Endothelial cell of umbilical vein (primary cell): ENCODE measurements around the gene SLC10A7. TPM values are rescaled to one million over a fixed set of nuclear protein-coding genes. Genes with fewer than 3 reads are reported as not detected.

Source experiments
- BruUV-seq: library from RNA; stranded (reverse); fragments of 400-500 nt; replicated peaks from 2 replicates; lab custom pipeline; 2021; lab: Mats Ljungman, UMichigan
- CTCF ChIA-PET: fragments of 300-600, 350-600 bp; sonication (Branson Sonifier 250); formaldehyde crosslinking; loops from one replicate; lab custom pipeline; 2021; ENCODE audit warnings: antibody characterized with exemption, inconsistent platforms; lab: Charles Lee
- POLR2A ChIA-PET: fragments of 300-600, 350-600 bp; sonication (Branson Sonifier 250); formaldehyde crosslinking; loops from one replicate; lab custom pipeline; 2021; ENCODE audit warnings: antibody characterized with exemption, inconsistent platforms; lab: Charles Lee
- DNase-seq: peaks from one replicate; pipeline ENCODE4 v3.0.0-alpha.2; 2011; ENCODE audit warnings: low read depth, low spot score
- FAIRE-seq: peaks from 2 replicates; lab custom pipeline; 2011; peaks lifted over from hg19 to GRCh38; lab: Jason Lieb, UNC
- H2AFZ ChIP-seq: 2 replicates; pipeline ENCODE4 v1.6.0; 2012; ENCODE audit warnings: low read depth, low read length, control low read depth, inconsistent platforms
- H3K27ac ChIP-seq: 2 replicates; pipeline ENCODE4 v1.5.1; 2011; ENCODE audit warnings: low read depth, mild to moderate bottlenecking, control low read depth, low read length, moderate library complexity; ENCODE audit not compliant: insufficient read depth
- H3K27me3 ChIP-seq, 2 experiments: 2 replicates each; pipeline versions ENCODE4 v1.6.0 to v1.6.1; 2011; ENCODE audit warnings: low read length in 2 of 2, mixed read lengths in 1 of 2; ENCODE audit not compliant: control insufficient read depth in 2 of 2, insufficient read depth in 2 of 2
- H3K36me3 ChIP-seq, 2 experiments: 2 replicates in 1 of 2; 3 replicates in 1 of 2; pipeline ENCODE4 v1.5.1; 2011; ENCODE audit warnings: low read length in 2 of 2, mild to moderate bottlenecking in 1 of 2, moderate library complexity in 1 of 2; ENCODE audit not compliant: control insufficient read depth in 2 of 2, insufficient read depth in 2 of 2; ENCODE audit errors: extremely low read depth in 1 of 2
- H3K4me1 ChIP-seq: 3 replicates; pipeline ENCODE4 v1.5.1; 2011; ENCODE audit warnings: mild to moderate bottlenecking, low read length; ENCODE audit not compliant: control insufficient read depth, insufficient read depth; ENCODE audit errors: extremely low read depth
- H3K4me2 ChIP-seq: 2 replicates; pipeline ENCODE4 v1.6.1; 2011; ENCODE audit warnings: low read length, control low read depth, mixed read lengths; ENCODE audit not compliant: insufficient read depth
- H3K4me3 ChIP-seq, 3 experiments: fragments of 200-600 bp in 1 of 3; sonication (generic), shearing (Covaris generic) in 1 of 3; replicated peaks in 1 of 3; 2 replicates each; pipeline ENCODE4 v1.5.1; 2011 to 2016; ENCODE audit warnings: control low read depth in 3 of 3, low read length in 3 of 3, mild to moderate bottlenecking in 2 of 3, inconsistent platforms in 1 of 3, low read depth in 1 of 3, moderate library complexity in 1 of 3; ENCODE audit not compliant: insufficient read depth in 1 of 3
- H3K79me2 ChIP-seq: 2 replicates; pipeline ENCODE4 v1.6.0; 2012; ENCODE audit warnings: low read length, inconsistent platforms; ENCODE audit not compliant: control insufficient read depth, insufficient read depth
- H3K9ac ChIP-seq: replicated peaks from 2 replicates; pipeline ENCODE3; 2011; ENCODE audit warnings: low read length, control low read depth; ENCODE audit not compliant: insufficient read depth; ENCODE audit errors: extremely low read depth
- H3K9me1 ChIP-seq: replicated peaks from 3 replicates; pipeline ENCODE4 v1.6.0; 2011; ENCODE audit warnings: mild to moderate bottlenecking, low read length; ENCODE audit not compliant: control insufficient read depth, insufficient read depth; ENCODE audit errors: extremely low read depth
- H3K9me3 ChIP-seq: replicated peaks from 2 replicates; pipeline ENCODE4 v1.5.1; 2012; ENCODE audit warnings: low read length, inconsistent platforms; ENCODE audit not compliant: control insufficient read depth, insufficient read depth
- H4K20me1 ChIP-seq: replicated peaks from 2 replicates; pipeline ENCODE3; 2011; ENCODE audit warnings: mild to moderate bottlenecking, low read length; ENCODE audit not compliant: control insufficient read depth, insufficient read depth; ENCODE audit errors: extremely low read depth
- EZH2 ChIP-seq: IDR thresholded peaks from 2 replicates; pipeline ENCODE4 v1.6.1; 2012; ENCODE audit warnings: borderline replicate concordance, low read depth, mild to moderate bottlenecking, moderate library complexity, low read length, inconsistent platforms; ENCODE audit not compliant: severe bottlenecking
- FOS ChIP-seq: IDR thresholded peaks from 2 replicates; pipeline ENCODE4 v1.6.1; 2011; ENCODE audit warnings: mild to moderate bottlenecking, low read length, moderate library complexity, borderline replicate concordance; ENCODE audit not compliant: insufficient read depth
- GATA2 ChIP-seq: IDR thresholded peaks from 2 replicates; pipeline ENCODE4 v1.7.0; 2011; ENCODE audit warnings: low read depth, mild to moderate bottlenecking, moderate library complexity, mixed read lengths, low read length; ENCODE audit not compliant: insufficient read length, insufficient read depth
- JUN ChIP-seq: IDR thresholded peaks from 2 replicates; pipeline ENCODE4 v1.6.1; 2011; ENCODE audit warnings: borderline replicate concordance, low read depth; ENCODE audit not compliant: insufficient read length, insufficient read depth
- MYC ChIP-seq: IDR thresholded peaks from one replicate; pipeline ENCODE4 v1.6.1; 2011; ENCODE audit warnings: mild to moderate bottlenecking, low read depth, low read length
- POLR2AphosphoS5 ChIP-seq: IDR thresholded peaks from 2 replicates; pipeline ENCODE4 v1.6.1; 2012; ENCODE audit warnings: low read depth, mild to moderate bottlenecking, control low read depth, low read length, moderate library complexity; ENCODE audit not compliant: insufficient read depth
- dilution Hi-C: fragments of 300-500 bp; cut with MboI; formaldehyde crosslinking; loops from one replicate; pipeline ENCODE4 v1.15.0; 2019; ENCODE audit warnings: low sequenced_read_pairs; ENCODE audit not compliant: extremely low pct_ligation_motif_present
- intact Hi-C: fragments of 100-400 bp; cut with micrococcal nuclease; formaldehyde crosslinking; loops from one replicate; pipeline ENCODE4 v1.10.0; 2022
- polyA plus RNA-seq, 4 experiments: library from polyadenylated mRNA; depleted of rRNA in 3 of 4; stranded (reverse) in 3 of 4; unstranded in 1 of 4; fragments of >200 nt; gene quantifications; 2 replicates each; pipeline versions ENCODE4 v1.2.1 to v1.2.3, GENCODE V29; 2011 to 2012; ENCODE audit warnings: missing spikeins in 1 of 4
- total RNA-seq: library from RNA; stranded (reverse); gene quantifications from 2 replicates; pipeline ENCODE4 v1.2.3, GENCODE V29; 2021
- TF ChIP-seq, protein P1 (sequence below), 2 donors: IDR thresholded peaks; 1 replicate in 1 of 2; 2 replicates in 1 of 2; pipeline ENCODE4 v1.5.1; 2011; ENCODE audit warnings: low read length in 2 of 2, mild to moderate bottlenecking in 2 of 2, moderate library complexity in 2 of 2, control low read depth in 1 of 2, inconsistent platforms in 1 of 2, low read depth in 1 of 2; ENCODE audit not compliant: insufficient read depth in 1 of 2; ENCODE audit errors: extremely low read depth in 1 of 2

The SLC10A7 gene
- total and polyA plus RNA-seq, 2 donors (not counting 3 experiments of a cell fraction or from before 2014, with no cell fraction given), result 13.6 to 20.4 TPM

- Histone ChIP-seq H3K9me3 (no peaks in the 10 kb centered on the region), H3K36me3 (no peaks in the 10 kb centered on the region), H3K27ac (no peak overlapping the region), H3K9me1 (no peaks in the 10 kb centered on the region), H3K4me3 (no peak overlapping the region), H3K4me1 (peaks cover under 1% of the 10 kb centered on the region), H3K4me2 (no peak overlapping the region), H3K9ac (no peak overlapping the region), H4K20me1 (no peaks in the 10 kb centered on the region), H3K27me3 (no peaks in the 10 kb centered on the region), H3K79me2 (peaks cover 1% of the 10 kb centered on the region), H2AFZ (no peak overlapping the region)
- no peak for TF ChIP-seq EZH2
- TF ChIP-seq JUN, result no peak
- TF ChIP-seq FOS, result no peak
- TF ChIP-seq GATA2, result no peak
- no peak for TF ChIP-seq POLR2AphosphoS5
- TF ChIP-seq MYC, result no peak
- TF ChIP-seq, protein P1, sequence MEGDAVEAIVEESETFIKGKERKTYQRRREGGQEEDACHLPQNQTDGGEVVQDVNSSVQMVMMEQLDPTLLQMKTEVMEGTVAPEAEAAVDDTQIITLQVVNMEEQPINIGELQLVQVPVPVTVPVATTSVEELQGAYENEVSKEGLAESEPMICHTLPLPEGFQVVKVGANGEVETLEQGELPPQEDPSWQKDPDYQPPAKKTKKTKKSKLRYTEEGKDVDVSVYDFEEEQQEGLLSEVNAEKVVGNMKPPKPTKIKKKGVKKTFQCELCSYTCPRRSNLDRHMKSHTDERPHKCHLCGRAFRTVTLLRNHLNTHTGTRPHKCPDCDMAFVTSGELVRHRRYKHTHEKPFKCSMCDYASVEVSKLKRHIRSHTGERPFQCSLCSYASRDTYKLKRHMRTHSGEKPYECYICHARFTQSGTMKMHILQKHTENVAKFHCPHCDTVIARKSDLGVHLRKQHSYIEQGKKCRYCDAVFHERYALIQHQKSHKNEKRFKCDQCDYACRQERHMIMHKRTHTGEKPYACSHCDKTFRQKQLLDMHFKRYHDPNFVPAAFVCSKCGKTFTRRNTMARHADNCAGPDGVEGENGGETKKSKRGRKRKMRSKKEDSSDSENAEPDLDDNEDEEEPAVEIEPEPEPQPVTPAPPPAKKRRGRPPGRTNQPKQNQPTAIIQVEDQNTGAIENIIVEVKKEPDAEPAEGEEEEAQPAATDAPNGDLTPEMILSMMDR (IDR thresholded peaks at IDR 0.05; ENCODE audit: extremely low read depth in 1 of 2, insufficient read depth in 1 of 2, low read depth in 1 of 2, low read length in 2 of 2), result no peak
- BruUV-seq, result no TSS peak
- CTCF ChIA-PET, result interaction anchor here (2.7 kb wide), 1 partner anchor 151 kb away, joined by 7 read pairs; no protein-coding TSS in a partner anchor
- FAIRE-seq, result no peak
- POLR2A ChIA-PET, result no interaction called here
- DNase-seq, result no peak
- dilution Hi-C loops (no loop called here), intact Hi-C loops (no loop called here)
Observed at GRCh38 chr4:146494143-146494542, 27.6 kb downstream of the SLC10A7 start.
